NCI-H2171 treated with DMSO at 0.1 percent for 48 hours (cell line): ENCODE data around the gene APLN.
A peak's percentile ranks its signal among the peaks of the same experiment; 100 is the strongest.

Experiments
- DNase-seq: peaks from one replicate; lab custom pipeline; 2025; lab: John Stamatoyannopoulos, UW

The APLN gene

GRCh38 chrX:129654652-129655546 lies at the start of gene APLN:
TSS of gene APLN (minus strand) at chrX:129654956. CDS start at chrX:129654630, 326 bp downstream.
- no peak for DNase-seq

DNA sequence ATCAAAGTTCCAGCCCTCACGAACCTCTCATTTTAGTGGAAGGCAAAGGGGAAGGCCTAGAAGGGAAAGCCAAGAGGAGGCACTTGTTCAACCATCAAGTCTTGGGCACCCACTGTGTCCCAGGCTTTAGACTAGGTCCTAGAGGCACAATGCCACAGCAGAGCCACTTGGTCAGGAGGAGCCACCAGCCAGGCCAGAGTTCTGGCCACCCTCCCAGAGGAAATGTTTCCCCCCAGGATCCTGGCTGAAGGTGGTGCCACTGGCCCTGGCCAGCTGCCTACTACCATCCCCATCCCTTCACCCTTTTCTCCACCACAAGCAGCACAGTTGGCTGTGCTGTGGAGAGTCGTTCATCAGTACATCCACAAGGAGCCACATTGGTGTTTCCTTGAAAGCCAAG lies 49.7 kb upstream of the APLN start:
- no peak for DNase-seq

GRCh38 chrX:129701624-129702069 lies 46.9 kb upstream of the APLN start:
- no peak for DNase-seq

- DNase-seq = no peak
These were observed 45.8 kb upstream of the APLN start for GRCh38 chrX:129700536-129700935.

DNA sequence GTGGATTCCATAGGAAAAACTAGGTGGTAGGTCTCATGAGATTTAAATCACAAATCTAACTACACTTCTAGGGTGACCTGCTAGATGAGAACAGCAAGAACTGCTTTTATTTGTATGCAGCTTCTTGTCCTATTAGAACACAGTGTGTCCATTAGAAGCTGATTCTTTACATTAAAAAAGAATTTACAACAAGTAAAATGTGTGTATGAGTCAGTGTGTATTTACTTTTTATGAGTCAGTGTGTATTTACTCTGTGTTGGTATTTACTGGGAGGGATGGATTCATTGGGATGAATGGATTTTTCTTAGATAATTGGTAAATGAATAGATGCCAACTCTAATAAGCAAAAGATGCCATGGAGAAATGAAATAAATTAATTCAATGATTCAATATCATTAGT lies 43.4 kb upstream of the APLN start:
- no peak for DNase-seq

GRCh38 chrX:129697204-129697829 lies 42.6 kb upstream of the APLN start:
- DNase-seq = no peak

GRCh38 chrX:129696463-129697155 lies 41.9 kb upstream of the APLN start:
- no peak for DNase-seq

- DNase-seq = no peak
These were observed 41.2 kb upstream of the APLN start for GRCh38 chrX:129695937-129696336.

- no peak for DNase-seq
These were observed 40.8 kb upstream of the APLN start for GRCh38 chrX:129695535-129695934.

GRCh38 chrX:129694805-129695204 lies 40.0 kb upstream of the APLN start:
- DNase-seq = no peak

GRCh38 chrX:129693354-129693753 lies 38.6 kb upstream of the APLN start:
- DNase-seq = no peak

- no peak for DNase-seq
These were observed 35.7 kb upstream of the APLN start for GRCh38 chrX:129690435-129690834.

GRCh38 chrX:129689796-129690195 lies 35.0 kb upstream of the APLN start:
- DNase-seq = no peak

DNA sequence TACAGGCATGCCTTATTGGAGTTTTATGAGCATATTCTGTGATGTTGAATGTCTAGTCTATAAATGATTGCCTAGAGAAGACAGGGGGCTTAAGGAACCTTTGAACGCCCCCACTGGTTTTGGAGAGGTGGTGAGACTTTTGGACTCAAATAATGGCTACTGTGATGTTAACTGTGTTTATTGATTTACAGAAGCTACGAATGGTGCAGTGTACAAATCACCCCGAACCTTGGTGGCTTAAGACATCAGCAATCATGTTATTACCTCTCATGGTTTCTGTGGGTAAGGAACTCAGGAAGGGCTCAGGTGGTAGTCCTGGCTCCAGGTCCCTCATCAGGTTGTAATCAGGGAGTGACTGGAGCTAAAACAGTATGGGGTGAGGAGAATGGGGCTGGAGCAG lies 33.3 kb upstream of the APLN start:
- DNase-seq = no peak

DNA sequence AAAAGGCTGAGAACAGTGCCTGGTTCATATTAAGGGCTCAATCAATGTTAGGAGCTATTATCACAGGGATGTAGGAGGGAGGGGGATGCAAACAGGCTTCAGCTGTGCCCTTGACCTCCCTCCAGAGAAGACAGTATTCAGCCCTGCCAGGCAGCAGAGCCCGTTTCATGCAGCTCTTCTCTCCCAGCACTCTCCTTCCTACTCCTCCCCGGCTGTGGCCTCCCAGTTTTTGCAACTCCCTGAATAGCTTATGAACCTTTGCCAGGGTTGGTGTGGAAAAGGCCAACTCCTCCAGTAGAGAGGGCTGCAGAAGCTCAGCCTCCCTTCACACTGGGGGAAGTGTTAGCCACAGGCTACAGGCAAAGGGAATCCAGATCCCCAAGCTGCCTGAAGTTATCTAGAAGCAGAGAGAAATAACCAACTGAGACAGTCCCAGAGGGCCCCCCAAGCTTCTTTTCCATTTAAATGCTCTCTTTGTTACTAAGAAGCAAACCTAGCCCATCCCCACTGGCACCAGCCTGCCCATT lies 31.7 kb upstream of the APLN start:
- no peak for DNase-seq

DNA sequence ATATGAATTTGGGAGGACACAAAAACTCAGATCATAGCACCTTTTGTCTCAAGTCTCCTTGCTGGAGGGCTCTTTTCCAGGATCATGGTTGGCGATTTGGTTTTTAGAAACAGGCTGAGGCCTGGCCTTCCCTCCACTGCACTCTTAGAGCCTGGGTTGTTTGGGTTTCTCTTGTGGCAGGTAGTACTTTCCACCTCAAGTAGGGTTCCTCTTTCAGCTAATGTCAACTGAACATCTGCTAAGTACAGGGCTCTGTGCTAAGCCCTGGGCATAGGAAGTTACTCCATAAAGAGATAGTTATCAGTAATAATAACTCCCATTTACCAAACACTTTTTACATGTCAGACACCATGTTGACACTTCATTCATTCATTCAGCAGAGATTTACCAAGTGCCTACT lies 28.2 kb upstream of the APLN start:
- no peak for DNase-seq

DNA sequence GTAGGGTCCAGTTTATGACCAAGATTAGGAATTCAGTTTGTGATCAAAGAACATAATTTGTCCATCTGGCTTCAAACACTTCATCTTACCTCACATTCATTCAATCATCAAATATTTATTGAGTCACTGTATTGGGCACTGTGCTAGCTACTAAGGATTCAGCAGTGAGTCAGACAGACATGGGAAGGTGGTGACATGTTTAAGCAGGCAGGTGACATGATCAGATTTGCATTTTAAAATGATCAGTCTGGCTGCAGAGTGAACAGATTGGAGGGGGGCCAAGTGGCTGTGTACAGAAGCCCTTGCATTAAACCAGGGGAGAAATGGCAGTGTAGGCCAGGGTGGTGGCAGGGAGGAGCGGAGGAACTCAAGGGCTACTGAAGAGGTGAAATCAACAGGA lies 25.1 kb upstream of the APLN start:
- DNase-seq = peak; percentile 44

- DNase-seq = no peak
These were observed 23.9 kb upstream of the APLN start for GRCh38 chrX:129678614-129679195.

GRCh38 chrX:129667412-129667811 lies 12.7 kb upstream of the APLN start:
- no peak for DNase-seq

DNA sequence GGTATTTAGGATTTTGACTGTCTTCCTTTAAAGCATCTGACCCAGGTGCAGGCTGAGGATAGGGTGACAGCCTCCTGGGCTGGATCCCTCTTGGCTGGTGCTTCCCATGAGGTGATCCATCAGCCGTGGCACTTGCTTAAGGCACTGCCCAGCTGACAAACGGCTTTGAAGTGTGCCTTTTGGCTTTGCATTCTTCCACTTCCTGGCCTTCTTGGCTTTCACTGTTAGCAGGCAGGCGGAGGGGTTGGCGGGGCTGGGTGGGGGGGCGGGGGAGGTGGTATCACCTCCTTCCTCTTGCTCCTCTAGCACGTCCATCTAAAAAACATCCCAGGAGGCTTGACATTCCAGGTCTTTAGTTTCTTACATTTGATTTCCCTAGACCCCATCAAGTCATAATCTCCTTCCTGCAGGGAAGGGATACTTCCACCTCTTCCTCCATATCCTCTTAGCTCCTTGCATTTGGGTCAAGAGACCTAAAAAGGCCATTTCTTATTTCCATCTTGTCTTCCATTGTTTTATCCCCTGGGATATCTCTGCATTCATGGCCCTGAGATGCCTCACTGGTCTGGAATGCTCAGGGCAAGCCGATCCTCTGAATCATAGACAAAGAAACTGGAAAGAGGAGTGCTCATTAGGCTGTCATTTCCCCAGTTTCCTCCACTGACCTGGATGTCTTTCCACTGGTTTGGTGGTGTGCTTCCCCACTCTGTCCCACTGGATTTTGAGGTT lies 11.3 kb upstream of the APLN start:
- DNase-seq = no peak

- no peak for DNase-seq
These were observed 8.4 kb upstream of the APLN start for GRCh38 chrX:129663171-129663570.

- DNase-seq = no peak
These were observed 6.6 kb upstream of the APLN start for GRCh38 chrX:129661369-129661768.
